K562 (cell line): ENCODE data around the gene RBP3. TPM values are rescaled to one million over a fixed set of nuclear protein-coding genes. Genes with fewer than 3 reads are reported as not detected.

Experiments used
- ATAC-seq: fragments of 200-7000 bp; cut with Tn5 transposase; 3 replicates; pipeline ENCODE4 v1.9.1; 2020; ENCODE audit warnings: moderate library complexity
- BruUV-seq: library from RNA; stranded (reverse); fragments of 400-500 nt; replicated peaks from 2 replicates; lab custom pipeline; 2021; lab: Mats Ljungman, UMichigan
- CTCF ChIA-PET: fragments of 300-600 bp; formaldehyde crosslinking; extraction: SDS; loops from one replicate; lab custom pipeline; 2021; ENCODE audit warnings: low intra/inter-chr PET ratio; lab: Yijun Ruan, JAX
- POLR2A ChIA-PET: fragments of 300-600, 350-650 bp; sonication (Branson Sonifier 250); formaldehyde crosslinking; extraction: SDS; loops from one replicate; lab custom pipeline; 2021; ENCODE audit warnings: antibody characterized with exemption, inconsistent platforms; lab: Yijun Ruan, JAX
- DNase-seq, 4 experiments: peaks; one replicate each; pipeline versions ENCODE4 v3.0.0 to v3.0.0-alpha.2; 2011 to 2018; ENCODE audit warnings: low spot score in 3 of 4, mixed read lengths in 3 of 4; ENCODE audit errors: extremely low read depth in 1 of 4
- FAIRE-seq: peaks from 2 replicates; lab custom pipeline; 2011; peaks lifted over from hg19 to GRCh38; lab: Jason Lieb, UNC
- H2AFZ ChIP-seq: 2 replicates; pipeline ENCODE4 v1.6.0; 2011; ENCODE audit warnings: low read depth, low read length, control low read depth, inconsistent platforms
- H3K27ac ChIP-seq: fragments of 200-600 bp; 3 replicates; pipeline ENCODE4 v1.8.0; 2011; ENCODE audit warnings: low read depth, mild to moderate bottlenecking, control low read depth, inconsistent platforms, low read length, moderate library complexity, mixed read lengths; ENCODE audit errors: extremely low read depth
- H3K27me3 ChIP-seq, 2 experiments: fragments of 300-600 bp in 1 of 2; 2 replicates in 1 of 2; 3 replicates in 1 of 2; pipeline versions ENCODE4 v1.6.0 to v1.8.0; 2011; ENCODE audit warnings: inconsistent platforms in 2 of 2, low read length in 2 of 2, mild to moderate bottlenecking in 1 of 2, mixed read lengths in 1 of 2, moderate library complexity in 1 of 2; ENCODE audit not compliant: control insufficient read depth in 2 of 2, insufficient read depth in 2 of 2
- H3K36me3 ChIP-seq: fragments of 300-600 bp; 3 replicates; pipeline ENCODE4 v1.8.0; 2011; ENCODE audit warnings: mild to moderate bottlenecking, low read length, inconsistent platforms; ENCODE audit not compliant: control insufficient read depth, insufficient read depth
- H3K4me1 ChIP-seq, 2 experiments: fragments of 200-600 bp in 1 of 2; replicated peaks in 1 of 2; 2 replicates in 1 of 2; 3 replicates in 1 of 2; pipeline versions ENCODE4 v1.5.1 to v1.8.0; 2011; ENCODE audit warnings: inconsistent platforms in 2 of 2, low read length in 2 of 2, mild to moderate bottlenecking in 1 of 2, mixed read lengths in 1 of 2, moderate library complexity in 1 of 2; ENCODE audit not compliant: control insufficient read depth in 2 of 2, insufficient read depth in 2 of 2
- H3K4me2 ChIP-seq: 2 replicates; pipeline ENCODE4 v1.6.1; 2011; ENCODE audit warnings: low read length, control low read depth, inconsistent platforms, mixed read lengths; ENCODE audit not compliant: insufficient read depth
- H3K4me3 ChIP-seq: fragments of 200-600 bp; sonication (generic), shearing (Covaris generic); 2 replicates; pipeline ENCODE4 v1.5.1; 2016; ENCODE audit warnings: control low read depth, inconsistent platforms
- H3K79me2 ChIP-seq: fragments of 200-600 bp; 3 replicates; pipeline ENCODE4 v1.8.0; 2011; ENCODE audit warnings: low read length, inconsistent platforms; ENCODE audit not compliant: control insufficient read depth, insufficient read depth
- H3K9ac ChIP-seq, 2 experiments: 2 replicates each; pipeline versions ENCODE4 v1.6.0 to v1.6.1; 2011; ENCODE audit warnings: low read depth in 2 of 2, low read length in 2 of 2, control low read depth in 1 of 2, inconsistent platforms in 1 of 2, mild to moderate bottlenecking in 1 of 2, mixed read lengths in 1 of 2; ENCODE audit not compliant: insufficient read depth in 1 of 2
- H3K9me1 ChIP-seq: one replicate; pipeline ENCODE4 v1.6.0; 2011; ENCODE audit warnings: inconsistent platforms, mild to moderate bottlenecking, low read length, moderate library complexity; ENCODE audit not compliant: control insufficient read depth, insufficient read depth
- H3K9me3 ChIP-seq: replicated peaks from 2 replicates; pipeline ENCODE4 v1.5.1; 2011; ENCODE audit warnings: low read depth, low read length, inconsistent platforms; ENCODE audit not compliant: control insufficient read depth, insufficient read depth
- H4K20me1 ChIP-seq: replicated peaks from 2 replicates; pipeline ENCODE4 v1.6.1; 2011; ENCODE audit warnings: low read length, inconsistent platforms, mixed read lengths; ENCODE audit not compliant: control insufficient read depth, insufficient read depth
- ARID2 ChIP-seq: fragments of 450-650 bp; IDR thresholded peaks from 2 replicates; pipeline ENCODE4 v1.6.1; 2017; ENCODE audit warnings: antibody characterized with exemption, mild to moderate bottlenecking
- CTCF ChIP-seq, 3 experiments: IDR thresholded peaks in 2 of 3; conservative IDR thresholded peaks in 1 of 3; 2 replicates each; pipeline ENCODE4 v1.5.1; 2011 to 2012; ENCODE audit warnings: low read length in 3 of 3, mild to moderate bottlenecking in 3 of 3, control low read depth in 2 of 3, improper control_type of control experiment in 1 of 3, inconsistent platforms in 1 of 3, low read depth in 1 of 3, mixed read lengths in 1 of 3, moderate library complexity in 1 of 3; ENCODE audit not compliant: insufficient read depth in 2 of 3
- EGR1 ChIP-seq: fragments of 450-650 bp; conservative IDR thresholded peaks from 2 replicates; pipeline ENCODE4 v1.6.1; 2017; ENCODE audit warnings: mild to moderate bottlenecking
- L3MBTL2 ChIP-seq: fragments of 450-650 bp; IDR thresholded peaks from 2 replicates; pipeline ENCODE4 v1.6.1; 2016; ENCODE audit warnings: mild to moderate bottlenecking, moderate library complexity
- MGA ChIP-seq: fragments of 450-650 bp; IDR thresholded peaks from 2 replicates; pipeline ENCODE4 v1.6.1; 2016; ENCODE audit warnings: mild to moderate bottlenecking, moderate library complexity
- RAD21 ChIP-seq, 2 experiments: fragments of 250-450 bp in 1 of 2; fragments of 450-650 bp in 1 of 2; sonication (Bioruptor Pico) in 1 of 2; formaldehyde crosslinking in 1 of 2; IDR thresholded peaks in 1 of 2; conservative IDR thresholded peaks in 1 of 2; 2 replicates each; pipeline versions ENCODE4 v1.4.0 to v1.8.0; 2020 to 2022; ENCODE audit warnings: mild to moderate bottlenecking in 2 of 2, moderate library complexity in 1 of 2
- RBM17 ChIP-seq: fragments of 200-400 bp; formaldehyde crosslinking; IDR thresholded peaks from 2 replicates; pipeline ENCODE4 v1.6.1; 2017; ENCODE audit warnings: low read depth, mild to moderate bottlenecking, low read length, borderline replicate concordance
- WGBS: fragments of 100-300 bp; shearing (Covaris generic); methylation state at CpG from one replicate; pipeline ENCODE4 v1.1.6; 2016; ENCODE audit warnings: low coverage, mixed read lengths; ENCODE audit not compliant: insufficient coverage; ENCODE audit errors: missing lambda C conversion rate; 5-methylcytosine and 5-hydroxymethylcytosine counted together
- in situ Hi-C: fragments of 300-500 bp; cut with MboI; formaldehyde crosslinking; loops from 4 replicates; pipeline ENCODE4 v1.15.0; 2018; ENCODE audit warnings: inconsistent platforms, mixed read lengths
- intact Hi-C: fragments of 100-400 bp; cut with micrococcal nuclease; formaldehyde crosslinking; loops from 2 replicates; pipeline ENCODE4 v1.14.2; 2022
- polyA plus RNA-seq, 8 experiments: library from polyadenylated mRNA; depleted of rRNA in 4 of 8; stranded (reverse) in 5 of 8; unstranded in 3 of 8; fragments of >200 nt; fragmentation: Nextera tagmentation in 2 of 8; fragmentation: Illumina TruSeq in 1 of 8; extraction: Ambion mirVana in 2 of 8; extraction: Trizol in 1 of 8; gene quantifications; 2 replicates each; pipeline versions ENCODE4 v1.2.1 to v1.2.3, GENCODE V29; 2011 to 2014; ENCODE audit warnings: inconsistent platforms in 1 of 8, missing spikeins in 1 of 8
- total RNA-seq, 7 experiments: library from RNA; depleted of rRNA in 6 of 7; stranded (reverse); fragments of >200 nt in 6 of 7; fragmentation: Illumina TruSeq in 2 of 7; extraction: Trizol in 2 of 7; gene quantifications; 2 replicates each; pipeline versions ENCODE4 v1.2.1 to v1.2.3, GENCODE V29; 2011 to 2021; ENCODE audit warnings: low replicate concordance in 1 of 7

RBP3 gene
- total and polyA plus RNA-seq, 9 of the 15 experiments (the other 6 are each of a cell fraction or from before 2014, with no cell fraction given), result not detected

- peaks cover 11% of the 10 kb centered on the region; the same call in 1 of the 2 replicates for H4K20me1 ChIP-seq
- no peak overlapping the region for H3K4me3 ChIP-seq
- intact Hi-C loops (loop anchor here (5.0 kb wide), 1 partner anchor 47 kb away; no protein-coding TSS in a partner anchor), in situ Hi-C loops (loop anchor here (10.0 kb wide), 1 partner anchor 275 kb away; no protein-coding TSS in a partner anchor)
- 38% methylated on average over 22 of the region's 34 CpGs for WGBS
- no peak for ATAC-seq
- no TSS peak for BruUV-seq
- peaks cover 26 to 43% of the 10 kb centered on the region in 2 experiments; a peak in 4 of 5 replicates for H3K4me1 ChIP-seq
- H3K79me2 ChIP-seq, result no peaks in the 10 kb centered on the region
- FAIRE-seq, result no peak
- DNase-seq, result peak in 2 of 4 experiments; percentile 58 to 63
- peaks cover 0 to 6% of the 10 kb centered on the region in 2 experiments; a peak in 3 of 5 replicates for H3K27me3 ChIP-seq
- ChIA-PET POLR2A (no interaction called here), CTCF (no interaction called here)
- H2AFZ ChIP-seq, result 0 out of 2 replicates have a peak overlapping the region, but pooled peaks have one; percentile 16
- H3K4me2 ChIP-seq, result no peak overlapping the region
- H3K9ac ChIP-seq, result no peak overlapping the region
- no peaks in the 10 kb centered on the region for H3K9me1 ChIP-seq
- no peak overlapping the region for H3K27ac ChIP-seq
- H3K36me3 ChIP-seq, result no peaks in the 10 kb centered on the region
- no peaks in the 10 kb centered on the region for H3K9me3 ChIP-seq
- TF ChIP-seq RAD21 (CRISPR knock-in tag; conservative IDR thresholded peaks at IDR 0.05 in 1 of 2, IDR thresholded peaks at IDR 0.05 in 1 of 2) (peak in 1 of 2 experiments; percentile 17; a peak in 1 of 4 replicates), CTCF (IDR thresholded peaks at IDR 0.05 in 2 of 3, conservative IDR thresholded peaks at IDR 0.05 in 1 of 3; ENCODE audit: insufficient read depth in 2 of 3, low read depth in 1 of 3, low read length in 3 of 3) (peak; percentile 53 to 64 (median 54)), EGR1 (peak; percentile 39; the same call in 1 of the 2 replicates), ARID2 (no peak), L3MBTL2 (peak; percentile 41; the same call in 1 of the 2 replicates), RBM17 (no peak), MGA (peak; percentile 54; the same call in 1 of the 2 replicates)
Observed at GRCh38 chr10:47309408-47310089, 38.6 kb upstream of the RBP3 start.
